Bronchial epithelial cell (primary cell): ENCODE results near the gene DERA. TPM values are rescaled to one million over a fixed set of nuclear protein-coding genes. Genes with fewer than 3 reads are reported as not detected.

ENCODE experiments used
- DNase-seq: peaks from one replicate; pipeline ENCODE4 v3.0.0-alpha.2; 2010; ENCODE audit warnings: low read depth
- FAIRE-seq: peaks from 2 replicates; lab custom pipeline; 2011; peaks lifted over from hg19 to GRCh38; lab: Jason Lieb, UNC
- H3K27me3 ChIP-seq: 2 replicates; pipeline ENCODE4 v1.5.1; 2011; ENCODE audit warnings: low read length; ENCODE audit not compliant: control insufficient read depth, insufficient read depth
- H3K36me3 ChIP-seq: 2 replicates; pipeline ENCODE4 v1.5.1; 2011; ENCODE audit warnings: low read length; ENCODE audit not compliant: control insufficient read depth, insufficient read depth
- H3K4me3 ChIP-seq: 2 replicates; pipeline ENCODE4 v1.5.1; 2011; ENCODE audit warnings: mild to moderate bottlenecking, low read depth, low read length, control low read depth
- total RNA-seq: library from RNA; depleted of rRNA; stranded (reverse); fragments of >200 nt; gene quantifications from 2 replicates; pipeline ENCODE4 v1.2.1, GENCODE V29; 2014
- TF ChIP-seq, protein P1 (sequence below): IDR thresholded peaks from 2 replicates; pipeline ENCODE4 v1.5.1; 2011; ENCODE audit warnings: mild to moderate bottlenecking, moderate library complexity, low read length, control low read depth, inconsistent platforms; ENCODE audit not compliant: insufficient read depth, severe bottlenecking

Gene DERA
- total RNA-seq, 1 donor from 2014 or later = 58.4 TPM

DNA sequence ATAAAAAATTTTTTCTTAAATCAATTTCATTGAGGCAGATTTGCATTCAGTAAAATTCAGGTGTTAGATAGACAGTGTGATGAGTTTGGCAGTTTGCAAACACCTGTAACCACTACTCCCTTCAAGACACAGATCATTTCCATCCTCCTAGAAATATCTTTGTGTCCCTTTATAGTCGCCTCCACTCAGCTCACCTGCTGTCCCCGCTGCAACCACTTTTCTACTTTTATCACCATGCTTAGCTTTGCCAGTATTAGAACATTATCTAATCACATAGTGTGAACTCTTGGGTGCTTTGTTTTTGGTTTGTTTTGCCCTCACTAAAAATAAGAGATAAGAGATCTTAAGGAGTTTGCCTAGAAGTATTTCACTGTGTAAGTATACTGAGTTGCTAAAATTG lies 73.8 kb downstream of the DERA start:
- no peak for DNase-seq
- TF ChIP-seq, protein P1, sequence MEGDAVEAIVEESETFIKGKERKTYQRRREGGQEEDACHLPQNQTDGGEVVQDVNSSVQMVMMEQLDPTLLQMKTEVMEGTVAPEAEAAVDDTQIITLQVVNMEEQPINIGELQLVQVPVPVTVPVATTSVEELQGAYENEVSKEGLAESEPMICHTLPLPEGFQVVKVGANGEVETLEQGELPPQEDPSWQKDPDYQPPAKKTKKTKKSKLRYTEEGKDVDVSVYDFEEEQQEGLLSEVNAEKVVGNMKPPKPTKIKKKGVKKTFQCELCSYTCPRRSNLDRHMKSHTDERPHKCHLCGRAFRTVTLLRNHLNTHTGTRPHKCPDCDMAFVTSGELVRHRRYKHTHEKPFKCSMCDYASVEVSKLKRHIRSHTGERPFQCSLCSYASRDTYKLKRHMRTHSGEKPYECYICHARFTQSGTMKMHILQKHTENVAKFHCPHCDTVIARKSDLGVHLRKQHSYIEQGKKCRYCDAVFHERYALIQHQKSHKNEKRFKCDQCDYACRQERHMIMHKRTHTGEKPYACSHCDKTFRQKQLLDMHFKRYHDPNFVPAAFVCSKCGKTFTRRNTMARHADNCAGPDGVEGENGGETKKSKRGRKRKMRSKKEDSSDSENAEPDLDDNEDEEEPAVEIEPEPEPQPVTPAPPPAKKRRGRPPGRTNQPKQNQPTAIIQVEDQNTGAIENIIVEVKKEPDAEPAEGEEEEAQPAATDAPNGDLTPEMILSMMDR = no peak
- H3K36me3 ChIP-seq = peaks cover 10% of the 10 kb centered on the region

DNA sequence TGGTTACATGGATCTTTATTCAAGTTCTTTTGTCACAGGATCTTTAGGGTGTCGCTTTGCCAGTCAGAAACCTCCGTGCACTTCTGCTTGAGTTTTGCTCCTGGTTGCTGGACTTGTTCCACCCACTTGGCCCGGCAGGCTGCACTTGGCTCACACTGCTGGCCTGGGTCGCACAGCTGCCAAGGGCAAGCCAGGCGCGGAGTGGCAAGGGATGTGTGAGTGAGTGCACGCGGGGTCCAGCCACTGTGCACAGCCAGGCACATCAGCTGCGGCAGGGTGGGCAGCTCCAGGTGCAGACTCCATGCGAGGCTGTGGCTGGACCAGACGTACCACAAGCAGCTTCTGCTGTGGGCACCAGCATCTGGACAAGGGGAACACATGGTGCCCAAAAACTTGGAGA lies 76.6 kb downstream of the DERA start:
- FAIRE-seq (no peak), DNase-seq (no peak)
- Histone ChIP-seq H3K27me3 (no peaks in the 10 kb centered on the region), H3K4me3 (no peak overlapping the region), H3K36me3 (peaks cover 11% of the 10 kb centered on the region)
- TF ChIP-seq, protein P1 = no peak

More for the DNA sequence above, 73.8 kb downstream of the DERA start:
- H3K27me3 ChIP-seq = no peaks in the 10 kb centered on the region
- H3K4me3 ChIP-seq = no peak overlapping the region
- no peak for FAIRE-seq

DNA sequence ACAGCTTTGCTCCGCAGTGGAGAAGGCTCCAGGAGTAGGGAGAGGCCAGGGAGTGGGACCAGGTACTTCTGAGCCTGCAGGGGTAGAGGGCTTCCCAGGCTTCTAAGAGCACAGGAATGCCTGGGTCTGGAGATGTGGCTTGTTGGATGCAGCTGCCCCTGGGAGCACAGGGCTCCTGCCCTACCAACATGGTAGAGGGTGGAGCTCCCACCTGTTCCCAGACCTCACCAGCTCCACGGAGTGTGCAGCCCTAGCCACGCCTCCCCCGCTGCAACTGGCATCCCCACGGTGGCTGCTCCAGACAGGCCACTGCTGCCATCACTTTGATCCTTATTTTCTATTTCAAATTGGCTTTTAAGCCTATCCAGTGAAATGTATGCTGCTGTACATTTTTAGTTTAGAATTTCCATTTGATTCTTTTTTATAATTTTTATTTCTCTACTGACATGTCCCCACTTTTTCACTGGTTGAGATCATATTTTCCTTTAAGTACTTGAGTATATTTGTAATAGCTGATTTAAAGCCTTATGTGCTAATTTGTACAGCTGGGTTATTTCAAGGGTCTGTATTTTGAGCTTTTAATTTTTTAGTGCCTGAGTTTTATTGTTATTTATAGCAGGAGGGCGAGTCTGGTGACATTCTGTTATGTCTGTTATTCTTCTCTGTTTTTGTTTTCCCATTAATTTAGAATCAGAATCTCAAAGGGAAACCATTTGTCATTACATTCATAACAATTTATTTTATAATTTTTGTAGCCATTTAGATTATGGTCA lies 78.0 kb downstream of the DERA start:
- Histone ChIP-seq H3K36me3 (peaks cover 8% of the 10 kb centered on the region), H3K27me3 (no peaks in the 10 kb centered on the region), H3K4me3 (no peak overlapping the region)
- TF ChIP-seq, protein P1 = no peak
- FAIRE-seq (no peak), DNase-seq (no peak)

DNA sequence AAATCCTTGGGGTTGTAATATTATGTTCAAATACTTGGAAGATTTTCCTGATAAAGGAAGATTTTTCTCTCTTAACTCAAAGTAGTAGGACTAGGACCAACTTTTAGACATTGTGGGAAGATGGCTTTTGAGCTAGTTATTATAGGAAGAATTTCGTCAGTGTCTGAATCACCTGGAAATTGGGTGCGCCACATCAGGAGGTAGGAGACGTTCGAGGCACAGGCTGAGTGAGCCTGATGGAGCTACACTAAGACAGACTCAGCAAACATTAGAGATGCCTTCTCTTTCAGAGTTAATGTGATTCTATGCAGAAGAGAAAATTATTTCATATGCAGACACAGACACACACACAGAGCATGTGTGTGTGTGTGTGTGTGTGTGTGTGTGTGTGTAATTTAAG lies 84.7 kb downstream of the DERA start:
- H3K36me3 ChIP-seq = peaks cover 1% of the 10 kb centered on the region
- TF ChIP-seq, protein P1 = no peak
- no peaks in the 10 kb centered on the region for H3K27me3 ChIP-seq
- DNase-seq (no peak), FAIRE-seq (no peak)
- no peak overlapping the region for H3K4me3 ChIP-seq

DNA sequence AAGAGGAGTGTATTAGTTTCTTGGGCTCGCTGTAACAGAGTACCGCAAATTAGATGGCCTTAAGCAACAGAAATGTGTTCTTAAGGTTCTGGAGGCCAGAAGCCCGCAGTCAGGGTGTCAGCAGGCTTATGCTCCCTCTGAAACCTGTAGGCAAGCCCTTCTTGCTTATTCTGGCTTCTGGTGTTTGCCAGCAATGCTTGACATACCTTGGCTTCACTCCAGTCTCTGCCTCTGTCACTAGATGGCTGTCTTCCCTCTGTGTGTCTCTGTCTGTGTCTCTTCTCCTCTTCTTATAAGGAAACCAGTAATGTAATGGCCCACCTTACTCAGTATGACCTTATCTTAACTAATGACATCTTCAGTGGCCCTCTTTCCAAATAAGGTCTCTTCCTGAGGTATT lies 85.1 kb downstream of the DERA start:
- FAIRE-seq = no peak
- TF ChIP-seq, protein P1 = no peak
- peaks cover 1% of the 10 kb centered on the region for H3K36me3 ChIP-seq
- no peak for DNase-seq
- no peak overlapping the region for H3K4me3 ChIP-seq
- no peaks in the 10 kb centered on the region for H3K27me3 ChIP-seq

DNA sequence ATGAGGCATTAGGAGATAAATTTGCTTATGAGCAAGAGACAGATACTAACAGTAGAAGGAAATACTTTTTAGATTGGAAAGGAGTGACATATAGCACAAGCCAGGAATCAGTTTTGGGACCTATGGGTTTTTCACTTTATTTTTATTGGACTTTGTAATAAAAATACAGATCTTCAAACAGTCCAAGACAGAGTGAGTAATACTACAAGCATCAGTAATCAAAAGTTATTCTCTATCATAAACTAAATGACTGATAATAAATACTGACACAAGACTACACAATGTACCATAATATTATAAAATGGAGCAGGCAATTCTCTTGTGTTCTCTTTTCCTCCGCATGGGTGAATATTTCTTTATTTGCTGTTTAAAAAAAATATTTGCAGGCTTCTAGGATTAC lies 85.8 kb downstream of the DERA start:
- FAIRE-seq (no peak), DNase-seq (no peak)
- H3K27me3 ChIP-seq = no peaks in the 10 kb centered on the region
- TF ChIP-seq, protein P1 = no peak
- H3K4me3 ChIP-seq = no peak overlapping the region
- H3K36me3 ChIP-seq = peaks cover 1% of the 10 kb centered on the region
